ENCODE data around the gene TMEM131. TPM values are rescaled to one million over a fixed set of nuclear protein-coding genes. Genes with fewer than 3 reads are reported as not detected.

Gene TMEM131
- total and polyA plus RNA-seq, 10 of the 15 experiments (the other 5 are each of a cell fraction or from before 2014, with no cell fraction given) = 6.0 to 48.2 (median 23.2) TPM

GRCh38 chr2:97992836-97993825 is 2.6 kb downstream of the TMEM131 start:
- DNase-seq (ENCODE audit: low read depth, low spot score) = no peak
- no peaks in the 10 kb centered on the region for H3K36me3 ChIP-seq (ENCODE audit: control insufficient read depth in 2 of 2, insufficient read depth in 2 of 2, low read length in 1 of 2)
- in situ Hi-C loops (cut with MboI) = no loop called here
- ATAC-seq = no peak
- H3K4me1 ChIP-seq (ENCODE audit: control insufficient read depth, insufficient read depth, low read length) = peaks cover 27% of the 10 kb centered on the region
- POLR2A ChIA-PET = interaction anchor here (0.6 to 1.0 kb wide), 3 partner anchors 34 to 381 kb away, joined by 3 read pairs; no protein-coding TSS in a partner anchor
- peak overlapping the region; percentile 93 for H3K4me2 ChIP-seq (ENCODE audit: control insufficient read depth, insufficient read depth)
- H3K27me3 ChIP-seq (replicated peaks in 1 of 2; ENCODE audit: control insufficient read depth in 2 of 2, insufficient read depth in 2 of 2, low read length in 1 of 2) = no peaks in the 10 kb centered on the region
- H3K79me2 ChIP-seq (ENCODE audit: control insufficient read depth, insufficient read depth, low read length) = peaks cover 70% of the 10 kb centered on the region
- no TSS peak for BruUV-seq (replicated peaks)
- FAIRE-seq = peak; percentile 23
- H3K9ac ChIP-seq (ENCODE audit: control insufficient read depth, insufficient read depth, low read length) = peak overlapping the region; percentile 80
- SMC1A ChIA-PET (ENCODE audit: uncharacterized antibody, unreplicated experiment) = interaction anchor here (0.8 to 4.6 kb wide), 14 partner anchors 10 to 186 kb away, joined by 3 to 28 read pairs (median 4); no protein-coding TSS in a partner anchor
- RAD21 ChIA-PET (ENCODE audit: unreplicated experiment) = interaction anchor here (1.1 to 4.0 kb wide), 12 partner anchors 16 to 186 kb away, joined by 3 to 38 read pairs (median 6); no protein-coding TSS in a partner anchor
- no peak overlapping the region for H2AFZ ChIP-seq (ENCODE audit: control insufficient read depth, low read depth, low read length)
- CTCF ChIA-PET = interaction anchor here (1.0 to 1.6 kb wide), 6 partner anchors 34 to 295 kb away, joined by 3 to 4 read pairs (median 3); no protein-coding TSS in a partner anchor
- TF ChIP-seq SKIL (IDR thresholded peaks at IDR 0.05; ENCODE audit: low read depth, poor library complexity, severe bottlenecking) (no peak), NR2C1 (IDR thresholded peaks at IDR 0.05) (0 out of 2 replicates have a peak, but pooled peaks have one; percentile 5)
- TF ChIP-seq, protein P1, sequence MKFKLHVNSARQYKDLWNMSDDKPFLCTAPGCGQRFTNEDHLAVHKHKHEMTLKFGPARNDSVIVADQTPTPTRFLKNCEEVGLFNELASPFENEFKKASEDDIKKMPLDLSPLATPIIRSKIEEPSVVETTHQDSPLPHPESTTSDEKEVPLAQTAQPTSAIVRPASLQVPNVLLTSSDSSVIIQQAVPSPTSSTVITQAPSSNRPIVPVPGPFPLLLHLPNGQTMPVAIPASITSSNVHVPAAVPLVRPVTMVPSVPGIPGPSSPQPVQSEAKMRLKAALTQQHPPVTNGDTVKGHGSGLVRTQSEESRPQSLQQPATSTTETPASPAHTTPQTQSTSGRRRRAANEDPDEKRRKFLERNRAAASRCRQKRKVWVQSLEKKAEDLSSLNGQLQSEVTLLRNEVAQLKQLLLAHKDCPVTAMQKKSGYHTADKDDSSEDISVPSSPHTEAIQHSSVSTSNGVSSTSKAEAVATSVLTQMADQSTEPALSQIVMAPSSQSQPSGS (IDR thresholded peaks at IDR 0.05; ENCODE audit: low read length) = 0 out of 2 replicates have a peak, but pooled peaks have one; percentile 17
- no peaks in the 10 kb centered on the region; the same call in 1 of the 2 replicates for H4K20me1 ChIP-seq (ENCODE audit: control insufficient read depth, insufficient read depth)
- peaks cover 6% of the 10 kb centered on the region for H3K9me3 ChIP-seq (replicated peaks; ENCODE audit: control insufficient read depth, insufficient read depth, low read length)
- H3K27ac ChIP-seq (ENCODE audit: control insufficient read depth, insufficient read depth) = peak overlapping the region; percentile 94
- 0% methylated on average over 3 of the region's 3 CpGs for WGBS (ENCODE audit: insufficient coverage, insufficient replicate concordance, low lambda C conversion rate, missing lambda C conversion rate)
- intact Hi-C loops (cut with micrococcal nuclease; ENCODE audit: unreplicated experiment) = loop anchor here (5.0 kb wide), 2 partner anchors 156 to 194 kb away; no protein-coding TSS in a partner anchor
- peak overlapping the region; percentile 83 for H3K4me3 ChIP-seq

All from GM12878 (cell line).